SH-SY5Y (cell line): Measurements from ENCODE around the gene EPB41L1.

Experiments used
- GATA2 ChIP-seq: IDR thresholded peaks from 2 replicates; pipeline ENCODE4 v1.6.1; 2011; ENCODE audit warnings: mild to moderate bottlenecking, low read depth, low read length
- GATA3 ChIP-seq: IDR thresholded peaks from 2 replicates; pipeline ENCODE4 v1.6.1; 2011; ENCODE audit warnings: low read depth, mild to moderate bottlenecking, low read length, moderate library complexity

GRCh38 chr20:36238760-36239159 is 84.2 kb downstream of the EPB41L1 start:
- TF ChIP-seq GATA2 (no peak), GATA3 (no peak)
